GM12878 (cell line): Measurements from ENCODE around the gene C3AR1. TPM values are rescaled to one million over a fixed set of nuclear protein-coding genes. Genes with fewer than 3 reads are reported as not detected.
A peak's percentile ranks its signal among the peaks of the same experiment; 100 is the strongest.

Source experiments
- ATF7 ChIP-seq: fragments of 450-650 bp; IDR thresholded peaks from 2 replicates; pipeline ENCODE4 v1.6.1; 2016; ENCODE audit warnings: low read depth, mild to moderate bottlenecking
- CHD2 ChIP-seq: IDR thresholded peaks from 2 replicates; pipeline ENCODE4 v1.6.1; 2011; ENCODE audit warnings: low read depth, low read length, improper control_type of control experiment, borderline replicate concordance
- DPF2 ChIP-seq: fragments of 450-650 bp; IDR thresholded peaks from 2 replicates; pipeline ENCODE4 v1.6.1; 2017; ENCODE audit warnings: mild to moderate bottlenecking
- E2F4 ChIP-seq: IDR thresholded peaks from 2 replicates; pipeline ENCODE4 v1.6.1; 2012; ENCODE audit warnings: low read depth, low read length, improper control_type of control experiment
- E4F1 ChIP-seq: fragments of 450-650 bp; IDR thresholded peaks from 2 replicates; pipeline ENCODE4 v1.6.1; 2018; ENCODE audit warnings: borderline replicate concordance, mild to moderate bottlenecking; ENCODE audit not compliant: partially characterized antibody
- ETV6 ChIP-seq, 2 experiments: fragments of 450-650 bp in 1 of 2; IDR thresholded peaks in 1 of 2; conservative IDR thresholded peaks in 1 of 2; 2 replicates each; pipeline ENCODE4 v1.6.1; 2014; ENCODE audit warnings: antibody characterized with exemption in 1 of 2, borderline replicate concordance in 1 of 2, low read depth in 1 of 2, mild to moderate bottlenecking in 1 of 2, moderate library complexity in 1 of 2
- HDAC6 ChIP-seq: fragments of 200-600 bp; sonication (generic); IDR thresholded peaks from one replicate; pipeline ENCODE4 v1.8.0; 2017; ENCODE audit warnings: antibody characterized with exemption; ENCODE audit not compliant: unreplicated experiment
- IKZF2 ChIP-seq, 2 experiments: fragments of 450-650 bp; IDR thresholded peaks; 2 replicates each; pipeline ENCODE4 v1.6.1; 2017; ENCODE audit warnings: mild to moderate bottlenecking in 2 of 2, moderate library complexity in 2 of 2
- KLF5 ChIP-seq: fragments of 450-650 bp; IDR thresholded peaks from 2 replicates; pipeline ENCODE4 v1.6.1; 2014; ENCODE audit warnings: mild to moderate bottlenecking; ENCODE audit not compliant: partially characterized antibody
- REST ChIP-seq: IDR thresholded peaks from 2 replicates; pipeline ENCODE4 v1.6.1; 2012; ENCODE audit warnings: mild to moderate bottlenecking, low read depth, low read length
- RFX5 ChIP-seq: IDR thresholded peaks from 2 replicates; pipeline ENCODE4 v1.6.1; 2011; ENCODE audit warnings: low read depth, low read length, improper control_type of control experiment
- SRF ChIP-seq, 2 experiments: IDR thresholded peaks; 2 replicates each; pipeline ENCODE4 v1.6.1; 2011; ENCODE audit warnings: low read depth in 2 of 2, low read length in 2 of 2, mild to moderate bottlenecking in 1 of 2, moderate library complexity in 1 of 2
- polyA plus RNA-seq, 11 experiments: library from polyadenylated mRNA; depleted of rRNA in 4 of 11; unstranded in 6 of 11; stranded (reverse) in 5 of 11; fragments of >200 nt; fragmentation: Nextera tagmentation in 4 of 11; fragmentation: Illumina TruSeq in 1 of 11; extraction: Ambion mirVana in 4 of 11; extraction: Trizol in 1 of 11; gene quantifications; 1 replicate in 1 of 11; 2 replicates in 10 of 11; pipeline versions ENCODE4 v1.2.1 to v1.2.3, GENCODE V29; 2011 to 2016; ENCODE audit warnings: inconsistent platforms in 2 of 11, missing spikeins in 2 of 11, low read depth in 1 of 11
- total RNA-seq, 4 experiments: library from RNA; depleted of rRNA in 3 of 4; stranded (reverse); fragments of >200 nt in 3 of 4; fragmentation: Illumina TruSeq in 1 of 4; extraction: Trizol in 1 of 4; gene quantifications; 2 replicates each; pipeline versions ENCODE4 v1.2.1 to v1.2.3, GENCODE V29; 2013 to 2021
- TF ChIP-seq, protein P1 (sequence below): fragments of 450-650 bp; IDR thresholded peaks from 2 replicates; pipeline ENCODE4 v1.6.1; 2017; ENCODE audit warnings: mild to moderate bottlenecking, low read depth, inconsistent platforms; ENCODE audit not compliant: poor library complexity, severe bottlenecking
- TF ChIP-seq, protein P2 (sequence below): fragments of 450-650 bp; IDR thresholded peaks from 2 replicates; pipeline ENCODE4 v1.6.1; 2017; ENCODE audit warnings: borderline replicate concordance

C3AR1 gene
- total and polyA plus RNA-seq, 10 of the 15 experiments (the other 5 are each of a cell fraction or from before 2014, with no cell fraction given), result 0.08 to 0.42 (median 0.10) TPM; not detected in 5

DNA sequence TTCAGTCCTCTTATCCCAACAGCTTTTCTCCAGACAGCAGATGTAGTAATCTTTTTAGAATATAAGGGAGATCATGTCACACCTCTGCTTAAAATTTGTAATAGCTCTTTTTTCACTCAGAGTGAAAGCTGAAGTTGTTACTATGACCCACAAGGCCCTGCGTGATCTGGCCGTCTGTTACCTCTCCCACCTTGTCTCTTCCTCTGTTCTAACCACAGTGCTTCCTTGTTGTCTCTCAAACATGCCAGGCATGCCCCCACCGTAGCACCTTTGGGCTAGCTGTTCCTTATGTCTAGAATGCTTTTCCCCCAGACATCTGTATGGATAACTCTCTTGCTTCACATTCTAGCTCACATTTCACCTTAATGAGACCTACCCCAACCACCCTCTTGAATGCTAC, 22.4 kb upstream of the C3AR1 start (continued):
- TF ChIP-seq CHD2 (no peak), REST (no peak), E4F1 (no peak), ETV6 (conservative IDR thresholded peaks at IDR 0.05 in 1 of 2, IDR thresholded peaks at IDR 0.05 in 1 of 2; ENCODE audit: borderline replicate concordance in 1 of 2, low read depth in 1 of 2) (peak in 1 of 2 experiments; percentile 72; a peak in 1 of 4 replicates), DPF2 (no peak), SRF (IDR thresholded peaks at IDR 0.05; ENCODE audit: low read depth in 2 of 2, low read length in 2 of 2) (no peak), E2F4 (no peak), ATF7 (peak; percentile 31; the same call in 1 of the 2 replicates), HDAC6 (no peak), KLF5 (no peak), IKZF2 (IDR thresholded peaks at IDR 0.05) (0 out of 4 replicates have a peak, but pooled peaks of 1 of the 2 experiments have one; percentile 21), RFX5 (no peak)
- TF ChIP-seq, protein P1, sequence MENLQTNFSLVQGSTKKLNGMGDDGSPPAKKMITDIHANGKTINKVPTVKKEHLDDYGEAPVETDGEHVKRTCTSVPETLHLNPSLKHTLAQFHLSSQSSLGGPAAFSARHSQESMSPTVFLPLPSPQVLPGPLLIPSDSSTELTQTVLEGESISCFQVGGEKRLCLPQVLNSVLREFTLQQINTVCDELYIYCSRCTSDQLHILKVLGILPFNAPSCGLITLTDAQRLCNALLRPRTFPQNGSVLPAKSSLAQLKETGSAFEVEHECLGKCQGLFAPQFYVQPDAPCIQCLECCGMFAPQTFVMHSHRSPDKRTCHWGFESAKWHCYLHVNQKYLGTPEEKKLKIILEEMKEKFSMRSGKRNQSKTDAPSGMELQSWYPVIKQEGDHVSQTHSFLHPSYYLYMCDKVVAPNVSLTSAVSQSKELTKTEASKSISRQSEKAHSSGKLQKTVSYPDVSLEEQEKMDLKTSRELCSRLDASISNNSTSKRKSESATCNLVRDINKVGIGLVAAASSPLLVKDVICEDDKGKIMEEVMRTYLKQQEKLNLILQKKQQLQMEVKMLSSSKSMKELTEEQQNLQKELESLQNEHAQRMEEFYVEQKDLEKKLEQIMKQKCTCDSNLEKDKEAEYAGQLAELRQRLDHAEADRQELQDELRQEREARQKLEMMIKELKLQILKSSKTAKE, result no peak
- TF ChIP-seq, protein P2, sequence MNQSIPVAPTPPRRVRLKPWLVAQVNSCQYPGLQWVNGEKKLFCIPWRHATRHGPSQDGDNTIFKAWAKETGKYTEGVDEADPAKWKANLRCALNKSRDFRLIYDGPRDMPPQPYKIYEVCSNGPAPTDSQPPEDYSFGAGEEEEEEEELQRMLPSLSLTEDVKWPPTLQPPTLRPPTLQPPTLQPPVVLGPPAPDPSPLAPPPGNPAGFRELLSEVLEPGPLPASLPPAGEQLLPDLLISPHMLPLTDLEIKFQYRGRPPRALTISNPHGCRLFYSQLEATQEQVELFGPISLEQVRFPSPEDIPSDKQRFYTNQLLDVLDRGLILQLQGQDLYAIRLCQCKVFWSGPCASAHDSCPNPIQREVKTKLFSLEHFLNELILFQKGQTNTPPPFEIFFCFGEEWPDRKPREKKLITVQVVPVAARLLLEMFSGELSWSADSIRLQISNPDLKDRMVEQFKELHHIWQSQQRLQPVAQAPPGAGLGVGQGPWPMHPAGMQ, result no peak
